HepG2 (cell line): ENCODE measurements around the gene CHMP1B. TPM values are rescaled to one million over a fixed set of nuclear protein-coding genes. Genes with fewer than 3 reads are reported as not detected.

Source experiments
- ATAC-seq: fragments of 200-7000 bp; cut with Tn5 transposase; 3 replicates; pipeline ENCODE4 v1.9.1; 2020; ENCODE audit warnings: mild to moderate bottlenecking, moderate library complexity
- BruUV-seq: library from RNA; stranded (reverse); fragments of 400-500 nt; replicated peaks from 2 replicates; lab custom pipeline; 2021; lab: Mats Ljungman, UMichigan
- CTCF ChIA-PET: fragments of 300-600 bp; formaldehyde crosslinking; extraction: SDS; loops from one replicate; lab custom pipeline; 2021; ENCODE audit warnings: low total read pairs, inconsistent platforms, low intra/inter-chr PET ratio; lab: Yijun Ruan, JAX
- POLR2A ChIA-PET: fragments of 350-600 bp; sonication (Branson Sonifier 250); formaldehyde crosslinking; loops from one replicate; lab custom pipeline; 2020; ENCODE audit warnings: antibody characterized with exemption, inconsistent platforms; lab: Yijun Ruan, JAX
- DNase-seq: peaks from one replicate; pipeline ENCODE4 v3.0.0-alpha.2; 2015; ENCODE audit warnings: low spot score
- FAIRE-seq: peaks from 3 replicates; lab custom pipeline; 2011; peaks lifted over from hg19 to GRCh38; lab: Jason Lieb, UNC
- H2AFZ ChIP-seq: one replicate; pipeline ENCODE4 v1.6.1; 2011; ENCODE audit warnings: low read length, inconsistent platforms
- H3K27ac ChIP-seq: fragments of 300-600 bp; 3 replicates; pipeline ENCODE4 v1.8.0; 2011; ENCODE audit warnings: mixed run types, mild to moderate bottlenecking, mixed read lengths, low read length, inconsistent platforms; ENCODE audit not compliant: insufficient read depth; ENCODE audit errors: extremely low read length
- H3K27me3 ChIP-seq, 2 experiments: fragments of 200-600 bp in 1 of 2; 2 replicates in 1 of 2; 3 replicates in 1 of 2; pipeline versions ENCODE4 v1.6.0 to v1.8.0; 2011; ENCODE audit warnings: low read length in 2 of 2, mild to moderate bottlenecking in 2 of 2, moderate library complexity in 2 of 2, inconsistent platforms in 1 of 2; ENCODE audit not compliant: insufficient read depth in 2 of 2, control insufficient read depth in 1 of 2
- H3K36me3 ChIP-seq, 2 experiments: fragments of 200-600 bp in 1 of 2; replicated peaks in 1 of 2; 2 replicates in 1 of 2; 3 replicates in 1 of 2; pipeline versions ENCODE4 v1.5.1 to v1.8.0; 2011; ENCODE audit warnings: low read length in 2 of 2, inconsistent platforms in 1 of 2; ENCODE audit not compliant: insufficient read depth in 2 of 2, control insufficient read depth in 1 of 2
- H3K4me1 ChIP-seq: 2 replicates; pipeline ENCODE4 v1.5.1; 2012; ENCODE audit warnings: low read length, inconsistent platforms; ENCODE audit not compliant: insufficient read depth
- H3K4me2 ChIP-seq: 2 replicates; pipeline ENCODE4 v1.6.0; 2011; ENCODE audit warnings: low read depth, low read length, inconsistent platforms
- H3K4me3 ChIP-seq, 3 experiments: fragments of 200-600 bp in 1 of 3; sonication (generic), shearing (Covaris generic) in 1 of 3; replicated peaks in 1 of 3; 2 replicates each; pipeline ENCODE4 v1.5.1; 2011 to 2016; ENCODE audit warnings: low read length in 3 of 3, inconsistent platforms in 2 of 3, low read depth in 2 of 3, mild to moderate bottlenecking in 2 of 3, control low read depth in 1 of 3, mixed read lengths in 1 of 3; ENCODE audit not compliant: insufficient read depth in 1 of 3
- H3K79me2 ChIP-seq: one replicate; pipeline ENCODE4 v1.6.1; 2011; ENCODE audit warnings: low read length, inconsistent platforms; ENCODE audit not compliant: insufficient read depth
- H3K9ac ChIP-seq: 2 replicates; pipeline ENCODE4 v1.6.0; 2011; ENCODE audit warnings: mild to moderate bottlenecking, low read depth, low read length, inconsistent platforms; ENCODE audit not compliant: insufficient read depth
- H3K9me3 ChIP-seq: 2 replicates; pipeline ENCODE4 v1.5.1; 2012; ENCODE audit warnings: mild to moderate bottlenecking, low read length
- H4K20me1 ChIP-seq: 2 replicates; pipeline ENCODE4 v1.6.0; 2011; ENCODE audit warnings: inconsistent platforms, mild to moderate bottlenecking, low read length, moderate library complexity; ENCODE audit not compliant: insufficient read depth
- ATF6 ChIP-seq: sonication (generic); formaldehyde crosslinking; conservative IDR thresholded peaks from 2 replicates; pipeline ENCODE4 v1.4.0; 2020; ENCODE audit warnings: missing genetic modification reagents
- CBX1 ChIP-seq: IDR thresholded peaks from one replicate; pipeline ENCODE4 v1.6.1; 2016; ENCODE audit warnings: antibody characterized with exemption, low read depth
- EED ChIP-seq: sonication (generic); formaldehyde crosslinking; IDR thresholded peaks from 2 replicates; pipeline ENCODE4 v1.5.0; 2020; ENCODE audit warnings: mild to moderate bottlenecking, missing genetic modification reagents
- LCORL ChIP-seq, 2 experiments: fragments of 450-650 bp in 1 of 2; sonication (generic) in 1 of 2; formaldehyde crosslinking in 1 of 2; IDR thresholded peaks; 2 replicates each; pipeline versions ENCODE4 v1.5.0 to v1.6.1; 2017 to 2020; ENCODE audit warnings: antibody characterized with exemption in 1 of 2, missing genetic modification reagents in 1 of 2
- MXD1 ChIP-seq: sonication (generic); formaldehyde crosslinking; IDR thresholded peaks from 2 replicates; pipeline ENCODE4 v1.4.0; 2020; ENCODE audit warnings: mild to moderate bottlenecking, missing genetic modification reagents
- NCOA2 ChIP-seq: sonication (generic); formaldehyde crosslinking; IDR thresholded peaks from 2 replicates; pipeline ENCODE4 v1.8.0; 2022; ENCODE audit warnings: inconsistent platforms
- NR1H2 ChIP-seq: sonication (generic); formaldehyde crosslinking; IDR thresholded peaks from 2 replicates; pipeline ENCODE4 v1.8.1; 2022; ENCODE audit warnings: low read depth, missing genetic modification reagents, borderline replicate concordance
- THAP11 ChIP-seq: IDR thresholded peaks from 2 replicates; pipeline ENCODE4 v1.6.1; 2016; ENCODE audit warnings: missing biosample characterization, missing genetic modification reagents
- ZKSCAN8 ChIP-seq: IDR thresholded peaks from 2 replicates; pipeline ENCODE4 v1.6.1; 2016; ENCODE audit warnings: borderline replicate concordance, missing genetic modification reagents, missing compliant biosample characterization
- ZNF556 ChIP-seq: sonication (generic); formaldehyde crosslinking; IDR thresholded peaks from 2 replicates; pipeline ENCODE4 v1.4.0; 2020; ENCODE audit warnings: mild to moderate bottlenecking, missing genetic modification reagents, borderline replicate concordance
- ZNF558 ChIP-seq: sonication (generic); formaldehyde crosslinking; IDR thresholded peaks from 2 replicates; pipeline ENCODE4 v1.9.0; 2022; ENCODE audit warnings: mild to moderate bottlenecking, missing genetic modification reagents, borderline replicate concordance
- ZNF580 ChIP-seq: IDR thresholded peaks from 2 replicates; pipeline ENCODE4 v1.6.1; 2016; ENCODE audit warnings: low read depth, borderline replicate concordance
- ZNF784 ChIP-seq: sonication (generic); formaldehyde crosslinking; IDR thresholded peaks from 2 replicates; pipeline ENCODE4 v1.5.1; 2020; ENCODE audit warnings: missing genetic modification reagents, mild to moderate bottlenecking, borderline replicate concordance
- WGBS: methylation state at CpG from one replicate; pipeline ENCODE4 v1.1.6; 2017; ENCODE audit warnings: low lambda C conversion rate; 5-methylcytosine and 5-hydroxymethylcytosine counted together
- in situ Hi-C: cut with HindIII; loops from 2 replicates; pipeline ENCODE4 v1.10.0; 2017; ENCODE audit warnings: low pct_unique_long_range_greater_than_20kb; ENCODE audit not compliant: extremely low pct_ligation_motif_present
- intact Hi-C: fragments of 100-400 bp; cut with micrococcal nuclease; formaldehyde crosslinking; loops from one replicate; pipeline ENCODE4 v1.10.0; 2022; ENCODE audit not compliant: unreplicated experiment
- polyA plus RNA-seq, 8 experiments: library from polyadenylated mRNA; depleted of rRNA in 3 of 8; stranded (reverse) in 7 of 8; unstranded in 1 of 8; fragments of >200 nt; fragmentation: Illumina TruSeq in 4 of 8; extraction: Trizol in 4 of 8; gene quantifications; 2 replicates each; pipeline versions ENCODE4 v1.2.1 to v1.2.3, GENCODE V29; 2011 to 2016; ENCODE audit warnings: low read depth in 4 of 8, missing spikeins in 1 of 8, mixed read lengths in 1 of 8; ENCODE audit not compliant: insufficient read depth in 1 of 8
- total RNA-seq, 5 experiments: library from RNA; depleted of rRNA; stranded (reverse); fragments of >200 nt; fragmentation: Illumina TruSeq; extraction: Trizol; gene quantifications; 2 replicates each; pipeline ENCODE4 v1.2.3, GENCODE V29; 2016; ENCODE audit warnings: low read depth in 1 of 5
- TF ChIP-seq, protein P1 (sequence below): sonication (generic); formaldehyde crosslinking; IDR thresholded peaks from 2 replicates; pipeline ENCODE4 v1.5.0; 2020; ENCODE audit warnings: missing genetic modification reagents
- TF ChIP-seq, protein P2 (sequence below): sonication (generic); formaldehyde crosslinking; IDR thresholded peaks from 2 replicates; pipeline ENCODE4 v1.8.0; 2022; ENCODE audit warnings: mild to moderate bottlenecking, missing genetic modification reagents, moderate library complexity

The CHMP1B gene
- total and polyA plus RNA-seq, 2 of the 13 experiments (the other 11 are each of a cell fraction or from before 2014, with no cell fraction given): 18.8 to 20.2 TPM

GRCh38 chr18:11808001-11808855 lies 43.0 kb upstream of the CHMP1B start (continued):
- TF ChIP-seq, protein P1, sequence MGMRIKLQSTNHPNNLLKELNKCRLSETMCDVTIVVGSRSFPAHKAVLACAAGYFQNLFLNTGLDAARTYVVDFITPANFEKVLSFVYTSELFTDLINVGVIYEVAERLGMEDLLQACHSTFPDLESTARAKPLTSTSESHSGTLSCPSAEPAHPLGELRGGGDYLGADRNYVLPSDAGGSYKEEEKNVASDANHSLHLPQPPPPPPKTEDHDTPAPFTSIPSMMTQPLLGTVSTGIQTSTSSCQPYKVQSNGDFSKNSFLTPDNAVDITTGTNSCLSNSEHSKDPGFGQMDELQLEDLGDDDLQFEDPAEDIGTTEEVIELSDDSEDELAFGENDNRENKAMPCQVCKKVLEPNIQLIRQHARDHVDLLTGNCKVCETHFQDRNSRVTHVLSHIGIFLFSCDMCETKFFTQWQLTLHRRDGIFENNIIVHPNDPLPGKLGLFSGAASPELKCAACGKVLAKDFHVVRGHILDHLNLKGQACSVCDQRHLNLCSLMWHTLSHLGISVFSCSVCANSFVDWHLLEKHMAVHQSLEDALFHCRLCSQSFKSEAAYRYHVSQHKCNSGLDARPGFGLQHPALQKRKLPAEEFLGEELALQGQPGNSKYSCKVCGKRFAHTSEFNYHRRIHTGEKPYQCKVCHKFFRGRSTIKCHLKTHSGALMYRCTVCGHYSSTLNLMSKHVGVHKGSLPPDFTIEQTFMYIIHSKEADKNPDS: no peak
- TF ChIP-seq, all 625 proteins: peak for 0

GRCh38 chr18:11809895-11810294 lies 41.3 kb upstream of the CHMP1B start:
- H3K79me2 ChIP-seq: no peaks in the 10 kb centered on the region
- ChIA-PET POLR2A (no interaction called here), CTCF (no interaction called here)
- no peak for DNase-seq
- in situ Hi-C loops (no loop called here), intact Hi-C loops (no loop called here)
- H3K36me3 ChIP-seq: no peaks in the 10 kb centered on the region
- H3K9me3 ChIP-seq: no peaks in the 10 kb centered on the region
- no peak for FAIRE-seq
- ATAC-seq: no peak
- no peak overlapping the region for H2AFZ ChIP-seq
- 63% methylated on average over 6 of the region's 6 CpGs for WGBS
- H3K9ac ChIP-seq: no peak overlapping the region
- no peak overlapping the region for H3K4me2 ChIP-seq
- no TSS peak for BruUV-seq
- no peak overlapping the region for H3K27ac ChIP-seq
- H3K4me3 ChIP-seq: no peak overlapping the region
- H3K4me1 ChIP-seq: no peaks in the 10 kb centered on the region; the same call in 1 of the 2 replicates
- no peaks in the 10 kb centered on the region; a peak in 2 of 5 replicates for H3K27me3 ChIP-seq
- H4K20me1 ChIP-seq: no peaks in the 10 kb centered on the region
- no peak for TF ChIP-seq LCORL (IDR thresholded peaks at IDR 0.05)
- no peak for TF ChIP-seq LCORL (CRISPR knock-in tag; IDR thresholded peaks at IDR 0.05)
- no peak for TF ChIP-seq NR1H2 (CRISPR knock-in tag)
- no peak for TF ChIP-seq ZNF784
- no peak for TF ChIP-seq ZNF580 (CRISPR knock-in tag)
- TF ChIP-seq NCOA2 (CRISPR knock-in tag): no peak
- no peak for TF ChIP-seq MXD1 (CRISPR knock-in tag)
- TF ChIP-seq ATF6 (CRISPR knock-in tag): no peak
- TF ChIP-seq ZNF556 (CRISPR knock-in tag): no peak
- TF ChIP-seq, protein P2, sequence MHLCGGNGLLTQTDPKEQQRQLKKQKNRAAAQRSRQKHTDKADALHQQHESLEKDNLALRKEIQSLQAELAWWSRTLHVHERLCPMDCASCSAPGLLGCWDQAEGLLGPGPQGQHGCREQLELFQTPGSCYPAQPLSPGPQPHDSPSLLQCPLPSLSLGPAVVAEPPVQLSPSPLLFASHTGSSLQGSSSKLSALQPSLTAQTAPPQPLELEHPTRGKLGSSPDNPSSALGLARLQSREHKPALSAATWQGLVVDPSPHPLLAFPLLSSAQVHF: no peak
- TF ChIP-seq ZKSCAN8 (CRISPR knock-in tag): no peak
- no peak for TF ChIP-seq EED (CRISPR knock-in tag)
- TF ChIP-seq ZNF558 (CRISPR knock-in tag): no peak
- no peak for TF ChIP-seq CBX1
- no peak for TF ChIP-seq THAP11
